Thyroid gland (tissue), 4 donors: Measurements from ENCODE around the gene PRKD1. TPM values are rescaled to one million over a fixed set of nuclear protein-coding genes. Genes with fewer than 3 reads are reported as not detected.

Source experiments
- DNase-seq, 2 donors: peaks; one replicate each; pipeline ENCODE4 v3.0.0-alpha.2; 2019
- H3K27ac ChIP-seq, 3 donors: fragments of 200-600 bp; sonication (generic); 1 replicate in 2 of 3; 2 replicates in 1 of 3; pipeline ENCODE4 v1.5.1; 2016 to 2019; ENCODE audit warnings: mild to moderate bottlenecking in 1 of 3, moderate library complexity in 1 of 3
- H3K27me3 ChIP-seq: fragments of 200-600 bp; sonication (generic); one replicate; pipeline ENCODE4 v1.5.1; 2019
- H3K36me3 ChIP-seq, 2 donors: fragments of 200-600 bp; sonication (generic); one replicate each; pipeline ENCODE4 v1.5.1; 2016 to 2019
- H3K4me1 ChIP-seq, 2 donors: fragments of 200-600 bp; sonication (generic); one replicate each; pipeline ENCODE4 v1.5.1; 2017 to 2019
- H3K4me3 ChIP-seq, 3 donors: fragments of 200-600 bp; sonication (generic); replicated peaks in 1 of 3; 1 replicate in 2 of 3; 2 replicates in 1 of 3; pipeline ENCODE4 v1.5.1; 2016; ENCODE audit warnings: mild to moderate bottlenecking in 1 of 3
- H3K9me3 ChIP-seq: fragments of 200-600 bp; sonication (generic); one replicate; pipeline ENCODE4 v1.5.1; 2017
- CTCF ChIP-seq, 6 experiments: fragments of 200-600 bp in 3 of 6; fragments of 450-650 bp in 3 of 6; sonication (generic) in 3 of 6; IDR thresholded peaks; one replicate each; pipeline ENCODE4 v1.5.1; 2016 to 2019; ENCODE audit warnings: antibody characterized with exemption in 6 of 6, mild to moderate bottlenecking in 2 of 6, inconsistent platforms in 1 of 6, moderate library complexity in 1 of 6
- POLR2A ChIP-seq, 2 donors: fragments of 450-650 bp; IDR thresholded peaks; one replicate each; pipeline ENCODE4 v1.6.1; 2017; ENCODE audit warnings: antibody characterized with exemption in 2 of 2, mild to moderate bottlenecking in 2 of 2, moderate library complexity in 1 of 2
- WGBS, 2 donors: methylation state at CpG; one replicate each; pipeline ENCODE4 v1.1.5; 2017; 5-methylcytosine and 5-hydroxymethylcytosine counted together
- intact Hi-C: fragments of 100-400 bp; cut with DNase I; formaldehyde crosslinking; loops from one replicate; pipeline ENCODE4 v1.15.1; 2023
- total RNA-seq, 4 donors: library from RNA; depleted of rRNA; stranded (reverse); fragments of >200 nt; gene quantifications; one replicate each; pipeline ENCODE4 v1.2.3, GENCODE V29; 2016

Gene PRKD1
- total RNA-seq, 4 donors from 2014 or later, result 12.7 to 17.4 (median 14.3) TPM

DNA sequence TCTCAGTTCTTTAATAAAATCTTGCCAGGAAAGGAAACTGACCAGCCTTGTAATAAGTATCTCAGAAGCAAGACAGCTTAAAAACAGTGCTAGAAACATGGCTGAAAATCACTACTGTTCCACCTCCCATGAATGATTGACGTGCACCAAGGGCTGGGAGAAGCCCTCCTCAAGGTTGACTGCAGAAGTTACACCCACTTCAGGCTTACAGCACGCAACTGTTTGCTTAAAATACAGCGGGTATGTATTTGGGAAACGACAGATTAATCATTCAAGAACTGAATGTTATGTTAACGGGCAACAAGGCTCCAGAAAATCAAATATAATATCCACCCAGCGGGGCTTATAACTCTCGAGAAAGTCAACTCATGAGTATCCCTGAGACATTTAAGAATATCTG lies 22.1 kb downstream of the PRKD1 start:
- peak; percentile 30 to 31 for DNase-seq
- no peaks in the 10 kb centered on the region for H3K27me3 ChIP-seq
- H3K27ac ChIP-seq, result peak overlapping the region; percentile 71 to 88 (median 78)
- TF ChIP-seq POLR2A (IDR thresholded peaks at IDR 0.05), result no peak
- TF ChIP-seq CTCF (IDR thresholded peaks at IDR 0.05), result no peak
- H3K36me3 ChIP-seq, result no peaks in the 10 kb centered on the region
- WGBS, 2 donors, result 46 to 51% methylated on average over 7 of the region's 7 CpGs
- intact Hi-C loops, result no loop called here
- H3K4me3 ChIP-seq, result no peak overlapping the region
- peaks cover 16 to 22% of the 10 kb centered on the region in 2 donors for H3K4me1 ChIP-seq
- H3K9me3 ChIP-seq, result no peaks in the 10 kb centered on the region

- TF ChIP-seq POLR2A (IDR thresholded peaks at IDR 0.05) (no peak), CTCF (IDR thresholded peaks at IDR 0.05) (no peak)
- Histone ChIP-seq H3K27me3 (no peaks in the 10 kb centered on the region), H3K27ac (no peak overlapping the region), H3K36me3 (no peaks in the 10 kb centered on the region), H3K4me3 (no peak overlapping the region), H3K4me1 (peaks cover 5 to 13% of the 10 kb centered on the region in 2 donors), H3K9me3 (no peaks in the 10 kb centered on the region)
- WGBS, 2 donors, result 67 to 70% methylated on average over 4 of the region's 4 CpGs
- DNase-seq, result no peak
- intact Hi-C loops, result no loop called here
Observed at GRCh38 chr14:29900609-29901350, 26.9 kb downstream of the PRKD1 start.

- Histone ChIP-seq H3K36me3 (no peaks in the 10 kb centered on the region), H3K27me3 (no peaks in the 10 kb centered on the region), H3K27ac (no peak overlapping the region), H3K4me1 (peaks cover 0 to 7% of the 10 kb centered on the region in 2 donors), H3K4me3 (no peak overlapping the region), H3K9me3 (no peaks in the 10 kb centered on the region)
- no peak for TF ChIP-seq POLR2A (IDR thresholded peaks at IDR 0.05)
- TF ChIP-seq CTCF (IDR thresholded peaks at IDR 0.05), result no peak
- WGBS, 2 donors, result 81 to 85% methylated on average over 2 of the region's 2 CpGs
- no peak for DNase-seq
- intact Hi-C loops, result no loop called here
Observed at GRCh38 chr14:29898470-29898869, 29.2 kb downstream of the PRKD1 start.

- Histone ChIP-seq H3K9me3 (no peaks in the 10 kb centered on the region), H3K4me3 (no peak overlapping the region), H3K4me1 (peaks cover 0 to 7% of the 10 kb centered on the region in 2 donors), H3K27ac (no peak overlapping the region), H3K36me3 (no peaks in the 10 kb centered on the region), H3K27me3 (no peaks in the 10 kb centered on the region)
- intact Hi-C loops, result no loop called here
- 85 to 88% methylated on average over 1 of the region's 1 CpG for WGBS, 2 donors
- TF ChIP-seq CTCF (IDR thresholded peaks at IDR 0.05) (no peak), POLR2A (IDR thresholded peaks at IDR 0.05) (no peak)
- DNase-seq, result no peak
Observed at GRCh38 chr14:29897181-29897580, 30.5 kb downstream of the PRKD1 start.

- TF ChIP-seq POLR2A (IDR thresholded peaks at IDR 0.05) (no peak), CTCF (IDR thresholded peaks at IDR 0.05) (no peak)
- H3K36me3 ChIP-seq, result no peaks in the 10 kb centered on the region
- no peak overlapping the region for H3K4me3 ChIP-seq
- no peak for DNase-seq
- peaks cover 0 to 7% of the 10 kb centered on the region in 2 donors for H3K4me1 ChIP-seq
- no peaks in the 10 kb centered on the region for H3K9me3 ChIP-seq
- 89 to 92% methylated on average over 4 of the region's 4 CpGs for WGBS, 2 donors
- no peak overlapping the region for H3K27ac ChIP-seq
- no peaks in the 10 kb centered on the region for H3K27me3 ChIP-seq
- intact Hi-C loops, result no loop called here
Observed at GRCh38 chr14:29896354-29896821, 31.3 kb downstream of the PRKD1 start.
